ENCODE results near the gene ZNF184.
A peak's percentile ranks its signal among the peaks of the same experiment; 100 is the strongest.

The ZNF184 gene

DNA sequence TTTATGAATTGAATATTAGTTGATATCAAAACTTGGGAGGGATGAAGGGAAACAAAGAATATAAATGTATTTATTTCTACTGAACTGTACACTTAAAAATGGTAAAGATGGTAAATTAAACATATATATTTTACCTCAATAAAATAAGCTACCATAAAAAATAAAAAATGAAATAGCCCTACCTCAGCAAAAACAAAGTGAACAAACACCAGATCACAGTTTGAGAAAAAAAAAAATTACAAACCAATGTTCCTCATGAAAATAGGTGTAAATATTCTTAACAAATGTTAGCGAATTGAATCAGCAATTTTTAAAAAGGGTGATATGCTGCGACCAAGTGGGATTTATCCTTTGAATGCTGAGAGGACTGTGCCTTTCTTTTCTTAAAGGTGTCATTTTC lies 28.3 kb upstream of the ZNF184 start:
- H3K9me3 Mint-ChIP-seq = no peaks in the 10 kb centered on the region
- TF ChIP-seq, protein P1, sequence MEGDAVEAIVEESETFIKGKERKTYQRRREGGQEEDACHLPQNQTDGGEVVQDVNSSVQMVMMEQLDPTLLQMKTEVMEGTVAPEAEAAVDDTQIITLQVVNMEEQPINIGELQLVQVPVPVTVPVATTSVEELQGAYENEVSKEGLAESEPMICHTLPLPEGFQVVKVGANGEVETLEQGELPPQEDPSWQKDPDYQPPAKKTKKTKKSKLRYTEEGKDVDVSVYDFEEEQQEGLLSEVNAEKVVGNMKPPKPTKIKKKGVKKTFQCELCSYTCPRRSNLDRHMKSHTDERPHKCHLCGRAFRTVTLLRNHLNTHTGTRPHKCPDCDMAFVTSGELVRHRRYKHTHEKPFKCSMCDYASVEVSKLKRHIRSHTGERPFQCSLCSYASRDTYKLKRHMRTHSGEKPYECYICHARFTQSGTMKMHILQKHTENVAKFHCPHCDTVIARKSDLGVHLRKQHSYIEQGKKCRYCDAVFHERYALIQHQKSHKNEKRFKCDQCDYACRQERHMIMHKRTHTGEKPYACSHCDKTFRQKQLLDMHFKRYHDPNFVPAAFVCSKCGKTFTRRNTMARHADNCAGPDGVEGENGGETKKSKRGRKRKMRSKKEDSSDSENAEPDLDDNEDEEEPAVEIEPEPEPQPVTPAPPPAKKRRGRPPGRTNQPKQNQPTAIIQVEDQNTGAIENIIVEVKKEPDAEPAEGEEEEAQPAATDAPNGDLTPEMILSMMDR (IDR thresholded peaks at IDR 0.05; ENCODE audit: unreplicated experiment in 3 of 3) = no peak
- peaks cover 7% of the 10 kb centered on the region for H3K4me1 Mint-ChIP-seq
- peaks cover 92% of the 10 kb centered on the region for H3K27me3 Mint-ChIP-seq (ENCODE audit: low read depth)
- H3K36me3 Mint-ChIP-seq (ENCODE audit: low read depth) = no peaks in the 10 kb centered on the region
- H3K27ac Mint-ChIP-seq = no peak overlapping the region
- peak overlapping the region in 2 of 3 experiments; percentile 51 to 80 for H3K4me3 Mint-ChIP-seq

DNA sequence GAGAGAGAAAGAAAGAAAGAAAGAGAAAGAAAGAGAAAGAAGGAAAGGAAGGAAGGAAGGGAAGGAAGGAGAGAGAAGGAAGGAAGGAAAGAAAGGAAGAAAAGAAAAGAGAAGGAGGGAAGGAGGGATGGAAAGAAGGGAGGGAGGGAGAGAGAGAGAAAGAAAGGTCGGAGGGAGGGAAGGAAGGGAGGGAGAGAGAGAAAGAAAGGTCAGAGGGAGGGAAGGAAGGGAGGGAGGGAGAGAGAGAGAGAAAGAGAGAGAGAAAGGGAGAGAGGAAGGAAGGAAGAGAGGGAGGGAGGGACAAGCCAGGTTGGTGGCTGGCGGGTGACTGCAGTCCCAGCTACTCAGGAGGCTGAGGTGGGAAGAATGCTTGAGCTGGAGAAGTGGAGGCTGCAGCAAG lies 27.3 kb upstream of the ZNF184 start:
- TF ChIP-seq, protein P1 (IDR thresholded peaks at IDR 0.05; ENCODE audit: unreplicated experiment in 3 of 3) = no peak
- no peak overlapping the region for H3K4me3 Mint-ChIP-seq
- H3K27me3 Mint-ChIP-seq (ENCODE audit: low read depth) = peaks cover 93% of the 10 kb centered on the region
- H3K36me3 Mint-ChIP-seq (ENCODE audit: low read depth) = no peaks in the 10 kb centered on the region
- peaks cover 11% of the 10 kb centered on the region for H3K4me1 Mint-ChIP-seq
- H3K9me3 Mint-ChIP-seq = no peaks in the 10 kb centered on the region
- H3K27ac Mint-ChIP-seq = no peak overlapping the region

DNA sequence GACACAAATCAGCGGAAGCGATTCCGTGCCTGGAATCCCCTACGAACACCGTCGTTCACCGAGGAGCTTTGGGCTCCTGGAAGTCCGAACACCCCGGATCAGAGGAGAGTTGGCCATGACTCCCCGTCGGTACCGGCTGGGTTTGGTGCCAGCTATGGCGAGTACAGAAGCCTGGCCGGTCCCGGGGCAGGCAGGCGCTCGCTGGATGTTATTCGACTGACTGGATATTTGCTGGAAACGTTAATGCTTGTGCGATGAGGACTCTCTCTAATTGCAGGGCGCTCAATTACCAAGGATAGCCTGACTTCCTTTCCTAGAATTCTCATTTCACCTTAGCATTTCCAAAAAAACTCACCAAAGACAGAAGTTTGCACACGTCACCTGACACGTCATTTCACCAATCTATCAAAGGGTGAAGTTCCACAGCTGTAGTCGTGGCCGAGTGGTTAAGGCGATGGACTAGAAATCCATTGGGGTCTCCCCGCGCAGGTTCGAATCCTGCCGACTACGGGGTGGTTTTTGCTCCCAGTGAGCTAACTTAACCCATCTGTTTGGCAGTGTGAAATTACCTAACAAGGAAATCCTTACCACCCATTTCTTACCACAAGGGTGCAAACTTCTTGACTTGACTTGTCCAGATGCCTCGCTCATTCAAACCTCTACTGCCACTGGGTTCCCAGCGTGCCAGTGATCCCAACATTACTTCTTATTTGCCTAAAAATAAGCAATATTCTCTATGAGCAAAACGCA lies 22.7 kb upstream of the ZNF184 start:
- Mint-ChIP-seq H3K27ac (no peak overlapping the region), H3K9me3 (no peaks in the 10 kb centered on the region), H3K27me3 (ENCODE audit: low read depth) (peaks cover 86% of the 10 kb centered on the region), H3K4me3 (peak overlapping the region; percentile 87 to 88 (median 87)), H3K36me3 (ENCODE audit: low read depth) (no peaks in the 10 kb centered on the region), H3K4me1 (peaks cover 9% of the 10 kb centered on the region)
- TF ChIP-seq, protein P1 (IDR thresholded peaks at IDR 0.05; ENCODE audit: unreplicated experiment in 3 of 3) = no peak

DNA sequence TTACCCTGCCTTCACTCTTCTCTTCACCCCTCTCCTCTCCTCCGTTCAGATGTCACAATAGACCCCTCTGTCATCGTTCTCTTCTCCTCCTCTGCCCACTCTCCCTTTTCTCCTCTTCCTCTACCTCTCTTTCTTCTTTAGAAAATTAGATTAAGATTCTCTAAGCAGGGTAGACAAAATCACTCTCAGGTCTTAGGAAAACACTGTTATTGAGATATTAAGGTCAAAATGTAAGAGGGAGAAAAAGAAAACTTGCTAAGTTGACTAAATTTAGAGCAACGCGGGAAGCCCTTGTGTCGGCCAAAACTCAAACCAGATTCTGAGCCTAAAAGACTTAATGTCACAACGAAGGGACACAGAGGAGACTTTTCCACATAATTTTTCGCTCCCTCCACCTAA lies 22.1 kb upstream of the ZNF184 start:
- Mint-ChIP-seq H3K36me3 (ENCODE audit: low read depth) (no peaks in the 10 kb centered on the region), H3K4me3 (peak overlapping the region; percentile 87 to 88 (median 87)), H3K27me3 (ENCODE audit: low read depth) (peaks cover 80% of the 10 kb centered on the region), H3K27ac (no peak overlapping the region), H3K9me3 (no peaks in the 10 kb centered on the region), H3K4me1 (peaks cover 9% of the 10 kb centered on the region)
- TF ChIP-seq, protein P1 (IDR thresholded peaks at IDR 0.05; ENCODE audit: unreplicated experiment in 3 of 3) = no peak

DNA sequence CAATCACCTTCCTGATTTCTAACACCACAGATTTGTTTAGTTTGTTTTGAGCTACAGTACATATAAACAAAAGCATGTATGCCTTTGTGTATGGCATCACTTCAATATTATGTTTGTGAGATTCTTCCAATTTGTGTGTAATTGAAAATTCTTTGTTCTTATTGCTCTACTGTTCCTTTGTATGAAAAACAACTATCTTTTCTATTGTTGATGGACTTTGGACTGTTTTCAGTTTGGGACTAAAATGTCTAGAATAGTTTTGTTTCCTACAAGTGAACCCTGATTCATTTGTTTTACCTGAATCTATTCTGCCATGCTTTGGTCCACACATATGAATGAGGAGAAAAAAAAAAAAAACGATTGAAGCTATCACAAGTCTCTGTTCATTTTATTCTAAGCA lies 21.2 kb upstream of the ZNF184 start:
- Mint-ChIP-seq H3K36me3 (ENCODE audit: low read depth) (no peaks in the 10 kb centered on the region), H3K27me3 (ENCODE audit: low read depth) (peaks cover 71% of the 10 kb centered on the region), H3K9me3 (no peaks in the 10 kb centered on the region), H3K4me1 (peaks cover 9% of the 10 kb centered on the region), H3K4me3 (peak overlapping the region in 2 of 3 experiments; percentile 37 to 72), H3K27ac (no peak overlapping the region)
- TF ChIP-seq, protein P1 (IDR thresholded peaks at IDR 0.05; ENCODE audit: unreplicated experiment in 3 of 3) = no peak

DNA sequence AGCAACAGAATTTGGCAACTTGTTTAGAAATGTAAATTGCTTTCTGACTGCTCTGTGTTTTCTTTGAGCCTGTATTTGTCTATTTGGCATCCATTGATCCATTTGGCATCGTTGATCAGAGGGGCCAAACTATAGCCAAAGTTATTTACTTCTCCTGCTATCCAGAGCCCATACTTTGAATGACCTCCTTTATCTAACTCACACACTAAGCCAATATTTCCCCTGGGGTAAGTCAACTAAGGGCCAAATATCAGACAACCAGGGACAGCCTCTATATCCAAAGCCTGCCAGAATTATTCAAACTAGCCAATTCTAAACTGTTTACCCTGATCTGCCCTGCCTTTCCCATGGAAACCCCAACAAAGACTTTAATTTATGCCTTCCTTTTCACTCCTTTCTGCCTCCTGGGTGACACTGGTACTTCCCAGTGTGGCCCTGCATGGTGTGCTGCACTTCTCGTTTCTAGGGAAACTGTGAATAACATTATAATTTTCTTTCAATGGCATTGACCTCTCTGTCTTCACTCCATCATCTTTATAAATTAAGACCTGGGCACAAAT lies 19.8 kb upstream of the ZNF184 start:
- Mint-ChIP-seq H3K27me3 (ENCODE audit: low read depth) (peaks cover 57% of the 10 kb centered on the region), H3K9me3 (no peaks in the 10 kb centered on the region), H3K4me1 (peaks cover 9% of the 10 kb centered on the region), H3K4me3 (no peak overlapping the region), H3K27ac (no peak overlapping the region), H3K36me3 (ENCODE audit: low read depth) (no peaks in the 10 kb centered on the region)
- TF ChIP-seq, protein P1 (IDR thresholded peaks at IDR 0.05; ENCODE audit: unreplicated experiment in 3 of 3) = no peak

All from nephron (organoid).